OCI-LY7 (cell line): ENCODE results near the gene FOLR2. TPM values are rescaled to one million over a fixed set of nuclear protein-coding genes. Genes with fewer than 3 reads are reported as not detected.

Experiments used
- BruUV-seq: library from RNA; stranded (reverse); fragments of 400-500 nt; replicated peaks from 2 replicates; lab custom pipeline; 2021; lab: Mats Ljungman, UMichigan
- CTCF ChIA-PET: fragments of 300-600 bp; sonication (Branson Sonifier 250); formaldehyde crosslinking; loops from one replicate; lab custom pipeline; 2022; ENCODE audit warnings: antibody characterized with exemption; ENCODE audit not compliant: unreplicated experiment; lab: Charles Lee
- POLR2A ChIA-PET: fragments of 300-600 bp; sonication (Branson Sonifier 250); formaldehyde crosslinking; loops from one replicate; lab custom pipeline; 2022; ENCODE audit warnings: antibody characterized with exemption; lab: Charles Lee
- DNase-seq: peaks from one replicate; pipeline ENCODE4 v3.0.0-alpha.2; 2015; ENCODE audit warnings: low spot score
- H2AFZ ChIP-seq: fragments of 200-600 bp; sonication (generic), shearing (Covaris generic); 2 replicates; pipeline ENCODE4 v1.6.1; 2014; ENCODE audit warnings: mild to moderate bottlenecking, antibody characterized with exemption, low read length, moderate library complexity
- H3K27ac ChIP-seq: fragments of 200-600 bp; sonication (generic); 2 replicates; pipeline ENCODE4 v1.5.1; 2014; ENCODE audit warnings: mixed run types, low read depth, mild to moderate bottlenecking, moderate library complexity, low read length, inconsistent platforms; ENCODE audit not compliant: poor library complexity, severe bottlenecking
- H3K36me3 ChIP-seq: fragments of 200-600 bp; sonication (generic); 2 replicates; pipeline ENCODE4 v1.6.1; 2014; ENCODE audit warnings: mild to moderate bottlenecking, antibody characterized with exemption, low read length, moderate library complexity, mixed read lengths; ENCODE audit not compliant: insufficient read depth
- H3K4me1 ChIP-seq: fragments of 200-600 bp; sonication (generic); 2 replicates; pipeline ENCODE4 v1.5.1; 2014; ENCODE audit warnings: mild to moderate bottlenecking, low read length; ENCODE audit not compliant: insufficient read depth, poor library complexity, severe bottlenecking
- H3K4me2 ChIP-seq: fragments of 200-600 bp; sonication (generic); 2 replicates; pipeline ENCODE4 v1.6.1; 2014; ENCODE audit warnings: mild to moderate bottlenecking, low read length
- H3K4me3 ChIP-seq: fragments of 200-600 bp; sonication (generic); 2 replicates; pipeline ENCODE4 v1.5.1; 2014; ENCODE audit warnings: mild to moderate bottlenecking, low read depth, low read length; ENCODE audit not compliant: poor library complexity, severe bottlenecking
- H3K79me2 ChIP-seq: fragments of 200-600 bp; sonication (generic); 2 replicates; pipeline ENCODE4 v1.6.1; 2016; ENCODE audit warnings: low read depth, mild to moderate bottlenecking, low read length, moderate library complexity, mixed read lengths; ENCODE audit not compliant: insufficient read depth
- H3K9me2 ChIP-seq: fragments of 200-600 bp; sonication (generic); 2 replicates; pipeline ENCODE4 v1.6.1; 2016; ENCODE audit warnings: mild to moderate bottlenecking, low read length, mixed read lengths; ENCODE audit not compliant: insufficient read depth
- H3K9me3 ChIP-seq: fragments of 200-600 bp; sonication (generic); 2 replicates; pipeline ENCODE4 v1.6.1; 2014; ENCODE audit warnings: mild to moderate bottlenecking, mixed run types, low read length, mixed read lengths
- H4K20me1 ChIP-seq: fragments of 200-600 bp; sonication (generic); 2 replicates; pipeline ENCODE4 v1.6.1; 2014; ENCODE audit warnings: mild to moderate bottlenecking, antibody characterized with exemption, low read length, moderate library complexity, mixed read lengths; ENCODE audit not compliant: insufficient read depth
- CTCF ChIP-seq: fragments of 200-600 bp; sonication (generic); conservative IDR thresholded peaks from 2 replicates; pipeline ENCODE4 v1.5.1; 2014; ENCODE audit warnings: mild to moderate bottlenecking, antibody characterized with exemption, low read length, moderate library complexity, mixed read lengths
- EZH2phosphoT487 ChIP-seq: fragments of 200-600 bp; sonication (generic); IDR thresholded peaks from 2 replicates; pipeline ENCODE4 v1.6.1; 2018; ENCODE audit warnings: low read depth, borderline replicate concordance, mild to moderate bottlenecking, mixed run types, antibody characterized with exemption, low read length, moderate library complexity, mixed read lengths
- intact Hi-C: fragments of 100-400 bp; cut with micrococcal nuclease; formaldehyde crosslinking; loops from one replicate; pipeline ENCODE4 v1.10.0; 2022; ENCODE audit not compliant: unreplicated experiment
- total RNA-seq, 2 experiments: library from RNA; depleted of rRNA in 1 of 2; stranded (reverse); fragments of >200 nt in 1 of 2; shearing (Covaris generic) in 1 of 2; gene quantifications; 2 replicates each; pipeline ENCODE4 v1.2.3, GENCODE V29; 2014 to 2022

FOLR2 gene
- total RNA-seq, 2 experiments from 2014 or later: 12.8 to 14.4 TPM

- CTCF ChIA-PET: no interaction called here
- POLR2A ChIA-PET: no interaction called here
These were observed 24.7 kb downstream of the FOLR2 start for GRCh38 chr11:72241291-72241781.

GRCh38 chr11:72242141-72242540 is 25.5 kb downstream of the FOLR2 start:
- CTCF ChIA-PET: no interaction called here
- H4K20me1 ChIP-seq: no peaks in the 10 kb centered on the region
- no TSS peak for BruUV-seq

More at GRCh38 chr11:72241291-72241781, 24.7 kb downstream of the FOLR2 start:
- no peaks in the 10 kb centered on the region for H4K20me1 ChIP-seq
- H3K9me3 ChIP-seq: no peaks in the 10 kb centered on the region
- intact Hi-C loops: no loop called here
- H2AFZ ChIP-seq: no peak overlapping the region
- BruUV-seq: no TSS peak
- H3K79me2 ChIP-seq: no peaks in the 10 kb centered on the region
- H3K27ac ChIP-seq: no peak overlapping the region
- no peak overlapping the region for H3K4me3 ChIP-seq
- H3K9me2 ChIP-seq: no peaks in the 10 kb centered on the region
- no peaks in the 10 kb centered on the region for H3K4me1 ChIP-seq
- peaks cover 24% of the 10 kb centered on the region for H3K36me3 ChIP-seq
- TF ChIP-seq EZH2phosphoT487: no peak
- no peak for TF ChIP-seq CTCF
- DNase-seq: no peak
- no peak overlapping the region for H3K4me2 ChIP-seq

More at GRCh38 chr11:72242141-72242540, 25.5 kb downstream of the FOLR2 start:
- H2AFZ ChIP-seq: no peak overlapping the region
- no peaks in the 10 kb centered on the region for H3K9me3 ChIP-seq
- no peaks in the 10 kb centered on the region for H3K79me2 ChIP-seq
- TF ChIP-seq EZH2phosphoT487: no peak
- no peak for TF ChIP-seq CTCF
- POLR2A ChIA-PET: no interaction called here
- no peak overlapping the region for H3K27ac ChIP-seq
- no peak overlapping the region for H3K4me2 ChIP-seq
- H3K4me3 ChIP-seq: no peak overlapping the region
- intact Hi-C loops: no loop called here
- H3K9me2 ChIP-seq: no peaks in the 10 kb centered on the region
- no peak for DNase-seq
- no peaks in the 10 kb centered on the region for H3K4me1 ChIP-seq
- H3K36me3 ChIP-seq: peaks cover 16% of the 10 kb centered on the region
